Stimulated activated CD4-positive, alpha-beta T cell treated with anti-CD3 and anti-CD28 coated beads, Interleukin-4, amount 100 ng/mL, for 48 hours (primary cell): ENCODE data around the gene RGS16.

Source experiments
- DNase-seq, 2 donors: peaks; one replicate each; pipeline ENCODE4 v3.0.0-alpha.2; 2020; ENCODE audit warnings: low read depth in 2 of 2

The RGS16 gene

DNA sequence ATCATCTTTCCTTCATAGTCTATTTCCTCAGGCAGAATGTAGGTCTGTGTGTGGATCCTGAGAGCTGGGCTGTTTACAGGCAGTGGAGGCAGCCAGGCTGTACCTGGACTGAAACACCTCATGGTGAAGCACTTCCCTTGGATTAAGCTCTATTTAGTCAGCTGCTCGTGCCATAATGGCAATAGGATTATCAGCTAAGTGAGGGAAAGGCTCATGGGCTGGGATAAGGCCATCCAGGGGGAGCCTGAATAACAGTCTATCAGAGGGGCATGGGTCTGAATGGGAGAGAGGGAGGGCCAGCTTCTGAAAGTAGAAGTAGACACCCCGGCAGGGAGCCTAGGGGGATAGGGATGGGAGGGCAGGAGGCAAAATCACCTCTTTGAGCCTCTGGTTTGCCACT, 23.5 kb downstream of the RGS16 start:
- DNase-seq = no peak

DNA sequence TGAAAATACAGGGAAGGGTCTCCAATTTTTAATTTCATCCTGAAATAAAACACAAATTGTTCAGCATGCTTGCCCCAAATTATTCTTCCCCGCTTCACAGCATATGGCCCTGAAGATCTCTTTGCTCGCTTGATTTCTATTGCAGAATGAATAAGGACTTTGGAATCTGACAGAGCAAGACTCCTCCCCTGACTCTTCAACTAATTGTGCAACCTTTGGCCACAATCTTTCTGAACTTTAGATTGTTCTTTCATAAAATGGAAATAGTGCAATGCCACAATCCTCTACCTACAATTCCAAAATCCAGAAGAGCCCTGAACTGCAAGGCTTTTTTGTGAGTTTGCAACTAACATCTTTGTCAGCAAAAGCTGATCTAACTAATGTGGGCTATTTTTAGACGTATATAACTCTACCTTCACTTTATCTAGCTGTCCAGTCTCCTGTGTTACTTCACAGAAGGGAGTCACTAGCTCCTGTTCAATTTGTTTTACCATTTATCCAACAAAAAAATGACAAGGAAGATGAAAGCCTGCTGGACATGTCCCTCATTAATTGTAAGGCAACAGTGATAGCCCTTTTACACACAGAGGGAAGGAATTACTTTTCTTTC, 28.5 kb downstream of the RGS16 start:
- no peak for DNase-seq

DNA sequence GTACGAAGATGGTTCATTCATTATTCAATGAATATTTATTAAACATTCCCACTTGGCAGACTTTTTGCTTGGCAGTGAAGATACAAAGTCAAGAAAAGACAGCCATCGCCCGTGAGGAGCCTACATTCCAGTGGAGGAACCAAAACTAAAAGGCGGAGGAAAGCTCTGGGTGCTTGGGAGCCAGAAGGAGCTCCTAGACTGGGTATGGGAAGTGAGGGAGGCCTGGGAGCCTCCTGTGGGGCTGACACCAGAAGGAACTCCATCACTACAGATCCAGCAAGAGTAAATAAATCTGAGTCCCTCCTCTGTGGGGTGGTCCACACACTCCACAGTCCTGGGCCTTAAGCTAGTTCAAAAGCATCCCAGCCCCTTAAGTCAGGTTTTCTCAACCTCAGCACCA, 30.0 kb downstream of the RGS16 start:
- no peak for DNase-seq

DNA sequence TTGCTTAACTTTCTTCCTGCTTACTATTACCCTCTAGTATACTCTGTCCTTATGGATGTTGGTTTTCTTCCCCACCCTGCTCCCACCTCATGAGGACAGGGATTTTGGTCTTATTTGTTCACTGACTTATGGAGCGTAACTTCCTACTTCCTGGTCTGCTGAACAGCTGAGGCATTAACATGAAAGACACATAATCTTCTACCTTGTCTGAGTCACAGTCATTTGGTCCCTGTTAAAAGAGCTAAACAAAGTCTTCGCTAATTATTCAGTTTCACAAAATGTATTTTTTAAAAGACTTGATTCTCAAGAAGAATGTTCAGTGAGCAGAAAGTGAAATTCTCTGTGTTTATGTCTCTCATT, 33.6 kb downstream of the RGS16 start:
- DNase-seq = no peak

DNA sequence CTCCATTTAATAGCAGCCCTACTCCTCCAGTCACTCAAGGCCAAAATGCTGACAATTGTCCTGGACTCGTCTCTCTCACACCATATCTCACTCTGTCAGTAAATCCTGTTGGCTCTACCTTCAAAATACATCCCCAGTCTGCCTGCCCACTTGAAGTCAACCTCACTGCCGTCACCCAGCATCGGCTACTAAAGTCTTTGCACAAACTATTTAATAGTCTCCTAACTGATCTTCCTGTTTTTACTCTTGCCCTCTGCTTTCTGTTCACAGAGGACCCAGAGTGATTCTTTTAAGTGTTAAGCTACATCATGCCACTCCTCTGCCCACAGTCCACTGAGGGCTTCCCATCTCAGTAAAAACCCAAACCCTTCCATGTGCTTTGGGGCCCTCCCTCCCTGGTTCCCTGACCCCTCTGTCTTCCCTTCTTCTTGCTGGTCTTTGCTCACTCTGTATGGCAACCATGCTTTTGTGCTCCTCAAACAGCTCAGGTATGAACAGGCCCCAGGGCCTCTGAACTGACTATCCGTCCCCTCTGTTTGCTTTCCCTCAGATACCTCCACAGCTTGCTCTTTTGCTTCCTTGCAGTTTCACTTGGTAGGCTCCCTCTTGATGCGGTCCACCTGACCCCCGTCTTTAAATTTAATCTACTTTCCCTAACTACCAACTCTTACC, 34.1 kb downstream of the RGS16 start:
- no peak for DNase-seq

DNA sequence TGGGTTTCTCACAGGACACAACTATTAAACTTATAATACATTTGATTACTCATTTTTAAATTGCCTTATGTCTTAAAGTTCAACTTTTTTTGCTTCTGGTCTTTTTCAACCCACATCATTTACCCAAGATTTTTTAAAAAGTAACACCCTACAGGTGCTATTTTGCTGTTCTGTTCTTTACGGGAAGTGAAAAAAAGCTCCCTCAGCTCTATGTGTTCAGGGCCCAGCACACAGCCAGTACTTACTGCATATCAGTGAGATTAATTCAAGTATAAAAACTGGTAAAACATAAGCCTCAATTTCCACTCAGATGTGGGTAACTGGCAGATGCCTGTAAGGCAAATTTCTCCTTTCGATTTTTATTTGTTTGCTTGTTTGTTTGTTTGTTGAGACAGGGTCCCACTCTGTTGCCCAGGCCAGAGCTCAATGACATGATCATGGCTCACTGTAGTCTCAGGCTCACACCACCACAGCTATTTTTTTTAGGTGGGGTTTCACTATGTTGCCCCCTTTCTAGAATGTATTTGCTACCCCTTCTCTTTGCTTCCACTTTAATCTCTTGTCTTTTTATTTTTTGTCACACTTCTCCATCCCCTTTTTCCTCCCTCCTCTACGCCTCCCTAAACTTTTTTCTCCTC, 35.4 kb downstream of the RGS16 start:
- no peak for DNase-seq

DNA sequence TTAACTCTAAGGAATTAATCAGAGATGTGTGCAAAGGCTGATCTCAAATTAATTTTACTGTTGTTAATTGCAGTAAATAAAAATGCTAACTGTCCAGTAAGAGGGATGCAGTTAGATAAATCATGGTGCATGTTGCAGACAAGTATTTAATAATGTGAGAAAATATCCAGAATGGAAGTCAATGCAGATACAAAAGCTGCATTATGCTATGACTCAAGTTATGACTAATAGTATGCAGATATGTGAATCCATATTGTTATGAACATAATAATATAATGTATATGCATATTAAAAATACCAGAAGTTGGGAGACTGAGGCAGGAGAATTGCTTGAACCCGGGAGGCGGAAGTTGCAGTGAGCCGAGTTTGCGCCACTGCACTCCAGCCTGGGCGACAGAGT, 36.6 kb downstream of the RGS16 start:
- DNase-seq = no peak

DNA sequence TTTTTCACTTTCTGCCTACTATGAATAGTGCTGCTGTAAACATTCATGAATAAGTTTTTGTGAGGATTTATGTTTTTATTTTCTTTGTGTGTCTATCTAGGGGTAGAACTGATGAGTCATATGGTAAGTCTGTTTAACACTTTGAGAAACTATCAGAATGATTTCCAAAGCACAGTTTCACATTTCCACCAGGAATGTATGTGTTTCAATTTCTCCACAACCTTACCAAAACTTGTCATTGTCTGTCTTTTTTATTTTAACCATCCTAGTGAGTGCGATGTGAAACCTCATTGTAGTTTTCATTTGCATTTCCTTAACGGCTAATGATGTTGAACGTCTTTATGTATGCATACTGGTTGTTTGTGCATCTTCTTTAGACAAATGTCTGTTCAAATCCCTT, 38.7 kb downstream of the RGS16 start:
- no peak for DNase-seq

DNA sequence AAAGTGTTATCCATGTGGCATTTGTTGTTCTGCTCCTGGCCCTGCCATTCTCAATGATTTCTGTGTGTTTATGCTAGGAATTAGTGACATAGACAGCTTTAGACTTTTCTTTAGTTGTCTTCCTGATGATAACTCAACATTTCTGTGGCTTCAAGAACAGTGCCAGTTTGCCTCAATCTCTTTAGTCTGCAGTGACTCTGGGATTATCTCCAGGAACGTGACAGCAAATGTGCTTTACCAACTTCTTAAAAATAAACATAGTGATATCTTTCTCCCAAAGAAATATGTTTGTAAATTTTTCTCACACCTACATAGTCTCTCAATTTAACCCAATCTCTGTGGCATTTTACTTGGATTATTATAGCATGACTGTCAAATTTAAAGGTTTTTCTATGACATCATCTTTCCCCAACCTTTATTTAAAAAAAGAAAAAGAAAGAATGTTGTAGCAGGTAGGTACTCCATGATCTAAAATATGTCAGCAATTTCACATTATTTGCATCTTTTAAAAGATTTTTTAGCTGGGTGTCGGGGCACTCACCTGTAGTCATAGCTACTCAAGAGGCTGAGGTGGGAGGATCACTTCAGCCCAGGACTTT, 39.7 kb downstream of the RGS16 start:
- no peak for DNase-seq

DNA sequence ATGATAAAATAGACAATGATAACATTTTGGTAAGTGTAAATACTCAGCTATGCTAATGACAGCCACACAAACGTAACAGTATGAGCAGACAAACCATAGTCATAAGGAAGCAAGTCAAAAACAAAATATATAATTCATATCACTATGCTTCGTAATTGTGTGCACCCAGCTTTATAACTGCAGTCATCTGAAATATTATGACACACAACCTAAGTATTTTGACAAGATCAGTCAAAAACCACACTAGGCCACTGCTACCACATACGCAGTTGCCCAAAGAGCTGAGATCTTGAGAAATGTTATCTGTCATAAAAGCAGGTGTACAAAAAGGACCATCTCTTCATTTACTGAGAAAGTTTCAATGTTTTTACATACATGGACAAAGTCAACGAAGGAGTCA, 41.1 kb downstream of the RGS16 start:
- DNase-seq = no peak

DNA sequence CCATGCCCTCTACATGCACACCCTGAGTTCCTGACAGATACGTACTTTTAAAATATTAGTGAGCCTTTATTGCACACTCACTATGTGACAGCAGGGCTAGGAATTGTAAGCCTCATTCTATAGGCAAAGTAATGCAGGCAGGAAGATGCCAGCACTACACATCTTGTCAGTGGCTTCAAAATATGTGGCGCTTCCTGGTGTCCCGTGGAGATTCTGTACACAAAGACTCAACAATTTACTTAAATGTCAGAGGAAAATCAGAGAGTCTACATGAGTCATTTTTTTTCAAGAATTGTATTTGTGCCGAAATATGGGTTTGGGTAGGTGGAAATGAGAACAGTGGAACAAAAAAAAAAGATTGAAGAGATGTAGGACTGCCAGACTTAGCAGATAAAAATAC, 42.7 kb downstream of the RGS16 start:
- no peak for DNase-seq

DNA sequence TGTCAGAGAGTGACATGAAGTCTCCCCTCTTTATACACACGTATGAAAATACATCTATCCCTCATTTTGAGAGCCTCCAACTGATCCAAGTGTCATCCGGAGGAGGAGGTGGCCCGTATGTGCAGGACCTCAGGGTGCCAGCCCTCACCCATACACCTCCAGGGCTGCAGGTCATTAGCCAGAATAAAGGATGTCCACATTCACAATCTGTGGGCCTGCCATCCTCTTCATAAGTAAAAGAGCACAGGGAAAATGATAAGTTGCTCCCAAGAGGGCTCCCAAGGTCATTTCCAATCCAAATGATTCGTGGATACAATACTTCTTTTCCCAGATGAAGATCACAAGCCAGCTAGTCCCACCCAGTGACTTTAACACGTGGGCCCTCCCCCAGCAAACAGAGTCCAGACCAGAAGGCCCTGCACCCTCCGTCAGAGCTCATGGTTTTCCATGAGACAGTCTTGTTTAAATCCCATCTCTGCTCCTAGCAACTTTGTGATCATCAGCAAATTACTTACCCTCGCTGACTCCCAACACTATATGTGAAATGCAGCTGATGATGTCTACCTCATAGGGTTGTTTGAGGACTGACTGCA, 43.7 kb downstream of the RGS16 start:
- no peak for DNase-seq

DNA sequence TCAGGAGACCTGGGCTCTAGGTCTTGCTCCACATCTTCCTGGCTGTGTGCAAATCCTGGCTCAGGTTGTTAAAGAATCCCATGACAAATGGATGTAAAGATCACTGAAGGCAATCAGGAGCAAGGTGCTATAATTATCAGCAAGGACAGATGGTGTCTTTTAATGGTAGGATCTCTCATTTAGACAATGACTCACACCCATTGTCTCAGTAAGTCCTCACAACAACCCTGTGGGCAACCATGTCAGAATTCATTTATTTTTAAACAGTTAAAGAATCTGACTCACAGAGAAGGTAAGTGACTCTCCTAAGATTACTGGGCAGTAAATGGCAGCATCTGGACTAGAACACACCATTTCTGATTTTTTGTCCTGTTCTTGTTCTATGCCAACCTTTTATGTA, 47.9 kb downstream of the RGS16 start:
- DNase-seq = no peak

DNA sequence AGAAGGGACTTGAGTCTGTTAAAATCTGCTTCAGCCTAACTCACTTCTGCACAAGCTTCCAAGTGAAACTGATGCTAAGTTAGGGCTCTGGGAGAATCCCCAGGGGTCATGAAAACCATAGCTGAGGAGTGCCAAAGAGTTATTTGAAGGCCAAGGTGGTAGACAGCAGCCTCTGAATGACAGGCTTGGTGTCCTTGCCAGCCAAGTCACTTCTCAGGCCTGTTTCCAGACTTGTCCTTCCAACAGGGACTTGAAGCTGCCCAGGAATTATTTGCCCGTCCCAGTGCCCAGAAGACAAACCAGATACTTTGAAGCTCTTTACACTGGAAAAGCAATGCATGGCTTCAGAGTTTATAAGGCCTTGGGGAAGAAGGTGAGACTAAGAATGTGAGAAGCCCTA, 48.7 kb downstream of the RGS16 start:
- no peak for DNase-seq

DNA sequence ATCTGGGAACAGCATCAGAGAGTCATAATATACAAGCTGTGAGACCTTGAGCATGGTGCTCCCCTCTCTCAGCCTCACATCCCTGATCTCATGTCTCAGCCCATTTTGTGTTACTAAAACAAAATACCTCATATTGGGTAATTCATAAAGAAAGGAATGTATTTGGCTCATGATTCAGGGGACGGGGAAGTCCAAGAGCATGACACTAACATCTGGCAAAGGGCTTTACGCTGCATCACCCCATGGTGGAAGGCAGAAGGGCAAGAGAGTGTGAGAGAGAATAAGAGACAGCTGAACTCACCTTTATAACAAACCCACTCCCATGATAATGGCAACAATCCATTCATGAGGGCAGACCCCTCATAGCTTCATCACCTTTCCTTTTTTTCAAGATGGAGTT, 51.7 kb downstream of the RGS16 start:
- DNase-seq = no peak

DNA sequence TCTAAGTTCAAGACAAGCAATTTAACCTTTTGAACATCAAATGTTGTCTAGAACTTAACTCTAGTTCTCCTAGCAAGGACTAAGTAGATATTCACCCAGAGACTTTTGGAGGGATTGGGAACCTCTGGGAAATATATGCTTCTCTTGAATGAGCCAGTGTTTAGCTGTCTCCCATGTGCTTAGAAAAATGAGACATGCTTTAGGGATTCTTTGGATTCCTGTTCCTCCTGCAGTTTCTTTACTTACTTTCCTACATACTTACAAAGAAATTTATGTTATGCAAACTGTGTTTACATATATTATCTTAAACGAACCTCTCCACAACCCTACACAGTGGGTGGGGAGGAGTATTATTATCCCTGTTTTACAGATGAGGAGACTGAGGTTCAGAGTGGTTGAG, 54.4 kb downstream of the RGS16 start:
- DNase-seq = no peak

DNA sequence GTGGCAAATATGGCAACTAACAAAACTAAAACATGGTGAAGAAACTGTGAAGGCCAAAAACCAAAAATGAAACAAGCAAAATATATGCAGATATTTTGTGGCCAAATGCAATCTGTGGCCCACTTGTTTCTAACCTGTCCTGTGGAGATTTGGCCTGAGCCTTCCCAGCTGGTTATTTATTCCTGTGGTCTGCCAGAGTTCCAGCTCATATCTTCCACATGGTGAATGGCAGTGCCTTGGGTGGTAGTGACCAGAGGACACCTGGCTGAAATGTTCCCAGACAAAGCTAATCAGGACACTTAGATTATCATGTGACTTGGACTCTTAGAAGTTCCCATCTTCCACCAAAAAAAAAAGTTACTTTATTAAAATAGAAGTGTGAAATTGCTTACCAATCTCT, 54.8 kb downstream of the RGS16 start:
- no peak for DNase-seq
